GM12892 (cell line): ENCODE results near the gene CSTPP1.

Experiments
- POLR2A ChIP-seq: IDR thresholded peaks from 2 replicates; pipeline ENCODE4 v1.6.1; 2011; ENCODE audit warnings: low read depth, low read length, control low read depth
- POLR2AphosphoS5 ChIP-seq: IDR thresholded peaks from 2 replicates; pipeline ENCODE4 v1.6.1; 2011; ENCODE audit warnings: low read depth, low read length, control low read depth
- TAF1 ChIP-seq: IDR thresholded peaks from 2 replicates; pipeline ENCODE4 v1.6.1; 2011; ENCODE audit warnings: low read depth, mild to moderate bottlenecking, control low read depth, low read length, borderline replicate concordance

DNA sequence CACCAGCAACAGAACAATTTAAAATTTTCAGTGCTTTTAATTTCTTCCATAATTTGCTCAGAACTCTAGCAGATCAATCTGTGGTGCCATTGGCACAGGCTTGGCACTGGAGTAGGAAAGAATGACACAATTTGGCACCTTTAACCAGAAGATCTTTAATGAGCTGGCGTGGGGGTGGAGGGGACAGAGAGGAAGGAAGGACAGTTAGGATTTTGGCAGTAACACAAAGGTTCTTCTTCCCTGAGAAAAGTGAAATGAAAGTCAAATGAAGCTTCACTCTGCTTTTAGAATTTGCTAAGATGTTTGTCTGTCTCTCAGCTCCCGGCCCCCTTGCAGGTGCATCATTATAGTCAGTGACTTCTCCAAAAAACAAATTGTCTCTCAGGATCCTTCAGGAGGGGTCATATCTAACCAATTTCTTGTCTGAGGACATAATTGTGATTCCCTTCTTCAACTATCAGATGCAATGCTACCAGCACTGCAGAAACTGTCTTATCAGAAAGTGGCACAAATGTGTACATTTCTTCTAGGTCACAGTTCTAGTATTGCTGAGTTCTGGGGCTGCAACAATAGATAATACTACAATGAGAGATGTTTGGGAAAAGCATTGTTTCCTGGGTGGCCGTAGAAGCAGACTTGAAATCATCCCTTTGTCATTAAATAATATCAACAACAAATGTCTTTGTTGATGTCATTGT, 66.8 kb downstream of the CSTPP1 start:
- no peak for TF ChIP-seq POLR2AphosphoS5
- TF ChIP-seq POLR2A = no peak
- TF ChIP-seq TAF1 = no peak
